Measurements from ENCODE around the gene ZNF883.
"Not testable (repeated sequence)": the region's sequence is repeated elsewhere in the genome, so short reads cannot be mapped to it uniquely, and the experiment has no call there.

The ZNF883 gene

DNA sequence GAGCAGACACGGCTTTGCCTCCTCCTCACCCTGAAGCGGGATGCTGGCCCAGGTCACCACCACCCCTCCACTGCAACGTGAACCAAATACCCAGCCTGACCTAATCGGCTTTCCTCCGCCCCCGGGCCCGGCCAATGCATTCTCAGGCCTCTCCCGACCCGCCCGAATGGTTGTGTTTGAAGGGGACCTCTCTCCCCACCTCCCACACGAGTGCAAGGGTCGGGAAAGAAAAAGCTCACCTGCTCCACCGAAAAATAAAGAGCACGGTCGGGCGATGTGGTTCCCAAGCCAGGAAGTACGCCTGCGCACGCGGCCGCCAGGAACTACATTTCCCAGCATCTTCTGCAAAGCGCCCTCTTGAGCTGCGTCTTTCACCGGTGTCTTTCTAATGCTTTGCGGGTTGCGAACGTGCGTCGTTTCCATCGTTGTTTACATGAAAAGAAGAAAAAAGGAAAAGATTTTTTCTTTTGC is at the start of gene ZNF883:
Gene ZNF883 (minus strand): TSS at position 282 of the 471 bp plus-strand sequence.
- DNase-seq (ENCODE audit: extremely low read depth in 1 of 2, low read depth in 1 of 2) = peak in 1 of 2 donors; percentile 2

DNA sequence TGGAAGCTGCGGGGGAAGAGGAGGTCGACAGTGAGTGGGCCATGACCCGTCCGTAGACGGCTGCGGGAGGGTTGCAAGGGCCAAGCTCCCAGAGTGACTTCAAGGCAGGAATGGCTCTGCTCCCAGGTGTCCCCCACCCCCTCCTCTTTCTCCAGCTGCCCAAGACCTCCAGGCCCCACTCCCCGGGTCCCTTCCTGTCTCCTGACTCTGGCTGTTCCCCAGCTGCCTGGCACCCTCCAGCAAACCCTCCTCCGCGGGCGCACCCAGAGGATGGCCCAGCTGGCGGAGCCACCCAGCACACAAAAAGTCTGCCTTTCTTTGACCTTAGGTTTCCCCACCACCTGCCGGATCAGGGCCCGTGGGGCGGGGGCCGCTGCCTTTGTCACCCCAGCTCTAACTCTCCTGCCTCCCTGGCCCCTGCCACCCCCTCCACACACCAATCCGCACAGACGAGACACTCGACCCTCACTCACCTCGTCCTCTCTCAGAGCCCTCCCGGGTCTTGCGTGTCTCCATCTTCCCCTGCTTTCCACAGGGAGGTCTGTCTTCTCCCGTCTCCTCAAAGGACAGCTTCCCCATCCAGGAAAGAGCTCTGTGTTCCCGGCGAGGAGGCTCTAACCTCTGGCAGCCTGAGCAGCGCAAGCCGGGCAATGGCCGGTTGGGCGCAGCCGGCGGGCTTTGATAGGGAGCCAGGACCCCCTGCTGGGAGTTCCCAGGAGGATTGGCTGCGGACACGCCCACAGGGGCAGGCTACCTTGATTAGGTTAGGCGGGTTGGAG is 49.3 kb upstream of the ZNF883 start:
- not testable (repeated sequence) for DNase-seq (ENCODE audit: extremely low read depth in 1 of 2, low read depth in 1 of 2)

DNA sequence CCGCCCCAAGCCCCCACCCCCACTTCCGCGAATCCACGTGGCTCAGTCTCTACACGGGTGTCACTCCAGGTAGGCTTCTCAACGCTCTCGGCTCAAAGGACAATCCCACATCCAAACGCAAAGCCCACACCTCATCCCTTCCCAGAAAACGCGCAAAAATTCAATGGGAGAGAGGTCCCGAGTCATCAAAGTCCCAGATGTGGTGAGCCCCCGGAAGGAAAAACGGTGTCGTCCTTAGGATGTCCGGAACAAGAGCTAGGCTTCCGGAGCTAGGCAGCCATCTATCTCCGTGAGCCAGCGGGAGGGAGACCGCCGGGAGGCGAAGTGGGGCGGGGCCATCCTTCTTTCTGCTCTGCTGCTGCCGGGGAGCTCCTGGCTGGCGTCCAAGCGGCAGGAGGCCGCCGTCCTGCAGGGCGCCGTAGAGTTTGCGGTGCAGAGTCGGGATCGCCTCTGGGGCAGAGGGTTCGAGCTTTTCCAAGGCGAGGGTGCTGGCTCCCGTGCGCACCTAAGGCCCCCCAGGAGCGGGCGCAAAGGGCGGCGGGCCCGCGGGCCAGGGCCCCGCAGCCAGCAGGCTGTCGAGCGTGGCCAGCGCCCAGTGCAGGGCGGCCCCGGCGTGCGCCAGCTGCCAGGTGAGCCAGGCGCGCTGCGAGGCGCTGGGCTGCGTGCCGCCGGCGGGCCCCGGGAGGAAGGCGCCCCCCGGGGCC is 47.7 kb upstream of the ZNF883 start:
- DNase-seq (ENCODE audit: extremely low read depth in 1 of 2, low read depth in 1 of 2) = not testable (repeated sequence)

DNA sequence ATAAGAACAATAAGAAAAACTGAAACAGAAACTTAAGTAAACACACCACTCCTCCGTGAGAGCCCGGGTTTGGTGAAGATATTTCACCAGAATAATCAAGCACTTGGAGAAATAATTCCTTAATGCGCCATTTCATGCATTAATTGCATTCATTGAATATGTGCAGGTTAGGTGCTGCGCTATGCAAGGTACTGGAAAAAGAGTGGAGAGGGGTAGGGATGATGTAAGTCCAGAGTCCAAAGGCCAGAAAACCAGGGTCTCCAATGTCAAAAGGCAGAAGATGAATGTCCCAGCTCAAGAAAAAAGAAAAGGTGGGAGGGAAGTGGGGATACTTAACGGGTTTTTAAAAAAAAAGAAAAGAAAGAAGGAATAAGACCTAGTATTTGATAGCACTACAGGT is 45.2 kb upstream of the ZNF883 start:
- DNase-seq (ENCODE audit: extremely low read depth in 1 of 2, low read depth in 1 of 2) = no peak

DNA sequence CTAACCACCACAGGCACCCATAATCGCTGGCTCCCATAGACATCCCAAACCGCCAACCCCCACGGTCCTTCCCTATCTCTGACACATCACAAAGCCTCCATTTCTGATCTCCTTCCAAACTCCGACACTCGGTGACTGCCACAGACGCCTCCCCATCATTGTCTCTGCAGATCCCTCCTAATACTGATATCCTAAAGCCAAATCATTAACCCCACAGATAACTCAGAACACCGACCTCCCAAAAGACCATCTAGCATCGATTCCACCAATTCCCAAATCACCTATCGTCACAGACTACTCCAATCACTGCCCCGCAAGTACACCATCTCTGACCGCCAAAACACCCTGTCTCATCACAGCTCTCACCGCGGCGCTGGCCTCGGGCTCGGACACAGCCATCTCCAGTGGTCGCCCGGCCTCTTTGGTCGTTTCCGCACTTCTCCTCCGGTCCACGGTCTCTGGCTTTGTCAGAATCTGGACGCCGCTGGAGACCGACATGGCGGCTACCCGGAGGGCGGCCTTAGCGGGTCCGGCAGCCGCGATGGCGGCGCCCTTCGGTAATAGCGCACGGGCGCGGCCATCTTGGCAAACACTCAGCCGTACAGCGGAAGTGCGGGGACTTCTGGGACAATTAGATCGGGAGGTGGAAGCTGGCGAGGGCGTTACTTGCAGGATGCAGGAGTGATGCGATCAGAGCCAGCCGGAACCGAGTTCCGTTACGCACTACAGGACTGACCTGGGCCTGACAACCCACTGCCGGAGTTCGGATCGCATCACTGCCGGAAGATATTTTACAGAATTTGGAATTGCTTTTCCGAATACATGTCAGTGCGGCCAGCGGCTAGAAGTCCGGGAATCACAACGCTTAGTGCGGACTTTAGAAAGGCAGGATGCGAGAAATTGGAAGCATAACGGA is 44.5 kb upstream of the ZNF883 start, which contains the start of gene ZFP37:
Gene ZFP37 (minus strand): TSS at position 534 of the 916 bp plus-strand sequence. CDS start 36 bp downstream, at position 498.
- peak; percentile 44 to 59 for DNase-seq (ENCODE audit: extremely low read depth in 1 of 2, low read depth in 1 of 2)

DNA sequence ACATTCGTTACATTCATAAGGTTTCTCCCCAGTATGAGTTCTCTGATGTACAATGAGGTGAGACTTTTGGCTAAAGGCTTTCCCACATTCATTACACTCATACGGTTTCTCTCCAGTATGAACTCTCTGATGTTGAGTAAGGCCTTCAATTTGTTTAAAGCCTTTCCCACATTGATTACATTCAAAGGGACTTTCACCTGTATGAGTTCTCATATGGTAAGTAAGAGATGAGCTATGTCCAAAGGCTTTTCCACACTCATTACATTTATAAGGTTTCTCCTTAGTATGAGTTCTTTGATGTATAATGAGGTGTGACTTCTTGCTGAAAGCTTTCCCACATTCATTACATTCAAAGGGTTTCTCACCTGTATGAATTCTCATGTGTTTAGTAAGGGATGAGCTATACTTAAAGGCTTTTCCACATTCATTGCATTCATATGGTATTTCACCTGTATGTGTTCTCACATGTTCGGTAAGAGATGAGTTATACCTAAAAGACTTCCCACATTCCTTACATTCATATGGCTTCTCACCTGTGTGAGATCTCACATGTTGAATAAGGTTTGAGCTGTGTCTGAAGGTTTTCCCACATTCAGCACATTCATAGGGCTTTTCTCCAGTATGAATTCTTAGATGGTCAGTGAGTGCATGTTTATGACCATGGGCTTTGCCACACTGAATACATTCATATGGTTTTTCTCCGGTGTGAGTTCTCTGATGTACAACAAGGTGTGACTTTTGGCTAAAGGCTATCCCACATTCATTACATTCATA is 31.1 kb upstream of the ZNF883 start:
- no peak for DNase-seq (ENCODE audit: extremely low read depth in 1 of 2, low read depth in 1 of 2)

DNA sequence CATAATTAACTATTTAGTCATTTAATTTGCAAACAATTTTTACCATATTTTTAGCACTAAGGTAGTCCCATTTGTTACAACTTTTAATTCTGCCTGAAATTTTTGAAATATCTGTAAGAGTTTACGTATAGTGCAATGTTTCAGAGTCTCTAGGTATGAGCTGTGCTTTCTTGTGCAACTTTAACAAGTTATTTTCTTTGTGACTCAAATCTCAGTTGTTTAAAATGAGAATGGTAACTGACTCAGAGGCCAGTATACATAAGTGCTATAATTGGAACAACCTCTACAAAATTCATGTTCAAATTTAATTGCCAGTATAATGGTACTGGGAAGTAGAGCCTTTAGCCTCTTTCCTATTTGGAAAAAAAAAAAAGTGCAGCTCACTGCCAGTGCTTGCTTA is 14.2 kb upstream of the ZNF883 start:
- no peak for DNase-seq (ENCODE audit: extremely low read depth in 1 of 2, low read depth in 1 of 2)

DNA sequence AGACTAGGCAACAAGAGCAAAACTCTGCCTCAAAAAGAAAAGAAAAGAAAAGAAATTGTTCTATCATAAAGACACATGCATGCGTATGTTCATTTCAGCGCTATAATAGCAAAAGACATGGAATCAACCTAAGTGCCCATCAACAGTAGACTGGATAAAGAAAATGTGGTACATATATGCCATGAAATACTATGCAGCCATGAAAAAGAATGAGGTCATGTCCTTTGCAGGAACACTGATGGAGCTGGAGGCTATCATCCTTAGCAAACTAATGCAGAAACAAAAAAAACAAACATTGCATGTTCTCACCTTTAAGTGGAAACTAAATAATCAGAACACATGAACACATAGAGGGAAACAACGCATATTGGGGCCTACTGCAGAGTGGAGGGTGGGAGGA is 6.3 kb upstream of the ZNF883 start:
- DNase-seq (ENCODE audit: extremely low read depth in 1 of 2, low read depth in 1 of 2) = no peak

DNA sequence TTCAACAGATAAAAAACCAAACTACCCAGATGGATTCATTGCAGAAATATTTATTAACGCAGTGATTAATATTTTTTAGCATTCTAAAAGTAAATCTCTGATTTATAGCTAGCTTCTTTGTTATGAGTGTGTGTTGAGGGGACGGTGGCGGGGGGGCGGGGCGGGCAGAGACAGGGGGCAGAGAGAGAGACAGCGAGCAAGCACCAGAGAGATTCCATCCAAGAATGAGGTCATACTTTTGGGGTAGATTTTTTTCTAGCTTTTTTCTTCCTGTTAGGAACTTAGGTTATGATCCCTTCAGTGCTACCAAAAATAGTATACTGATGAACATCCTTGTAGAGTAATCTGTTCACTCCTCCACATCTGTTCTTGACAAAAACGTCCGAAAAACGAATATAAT is 500 bp upstream of the ZNF883 start:
- DNase-seq (ENCODE audit: extremely low read depth in 1 of 2, low read depth in 1 of 2) = no peak

DNA sequence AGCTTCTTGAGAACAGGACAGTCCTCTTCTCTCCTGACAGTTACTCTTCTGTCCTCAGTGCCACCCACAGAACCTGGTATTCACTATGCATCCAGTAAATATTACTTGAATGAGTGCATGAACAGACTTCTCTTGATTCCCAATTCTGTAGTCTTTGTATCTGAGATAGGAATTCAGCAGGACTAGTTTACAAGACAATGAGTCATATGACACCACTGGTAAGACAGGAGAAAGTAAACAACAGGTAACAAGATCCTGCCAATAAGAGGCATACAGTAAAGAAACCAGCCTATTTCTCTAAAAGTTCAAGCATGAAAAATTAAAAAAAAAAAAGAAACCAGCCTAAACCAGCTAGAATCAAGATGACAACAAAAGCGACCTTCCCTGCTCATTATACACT is 6.2 kb downstream of the ZNF883 start:
- DNase-seq (ENCODE audit: extremely low read depth in 1 of 2, low read depth in 1 of 2) = no peak

DNA sequence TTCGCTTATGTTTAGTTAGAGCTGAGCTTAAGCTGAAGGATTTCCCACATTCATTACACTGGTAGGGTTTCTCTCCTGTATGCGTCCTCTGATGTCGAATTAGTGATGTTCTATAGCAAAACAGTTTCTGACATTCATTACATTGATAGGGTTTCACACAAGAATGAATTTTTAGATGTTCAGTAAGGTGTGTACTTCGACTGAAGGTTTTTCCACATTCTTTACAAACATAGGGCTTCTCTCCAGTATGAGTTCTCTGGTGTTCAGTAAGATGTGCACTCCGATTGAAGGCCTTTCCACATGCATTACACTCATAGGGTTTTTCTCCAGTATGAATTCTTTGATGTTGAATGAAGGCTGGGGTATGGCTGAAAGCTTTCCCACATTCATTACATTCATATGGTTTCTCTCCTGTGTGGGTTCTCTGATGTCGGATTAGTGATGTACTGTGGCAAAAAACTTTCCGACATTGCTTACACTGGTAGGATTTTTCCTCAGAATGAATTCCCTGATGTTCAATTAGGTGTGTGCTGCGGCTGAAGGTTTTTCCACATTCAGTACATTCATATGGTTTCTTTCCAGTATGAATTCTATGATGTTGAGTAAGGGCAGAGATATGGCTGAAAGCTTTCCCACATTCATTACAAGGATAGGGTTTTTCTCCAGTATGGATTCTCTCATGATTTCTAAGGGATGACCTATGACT is 14.6 kb downstream of the ZNF883 start:
- DNase-seq (ENCODE audit: extremely low read depth in 1 of 2, low read depth in 1 of 2) = no peak

DNA sequence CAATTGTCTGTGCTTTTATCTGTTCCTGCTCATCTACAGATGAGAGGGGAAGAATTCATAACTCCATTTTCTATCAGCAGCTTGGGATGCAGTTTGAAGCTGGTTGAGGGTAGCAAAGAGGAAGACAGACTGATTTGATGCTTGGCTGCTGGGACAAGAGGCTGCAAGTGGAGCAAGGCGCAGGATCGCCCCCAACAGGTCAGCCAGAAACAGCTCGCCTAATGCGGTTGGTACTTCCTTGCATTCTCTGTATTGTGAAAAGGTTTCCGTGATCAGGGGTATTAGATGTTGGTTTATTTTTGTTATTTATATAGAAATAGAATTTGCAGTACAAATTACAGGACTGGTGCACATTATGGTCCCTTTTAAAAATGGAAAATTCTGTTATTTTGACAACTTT is 40.6 kb downstream of the ZNF883 start:
- DNase-seq (ENCODE audit: extremely low read depth in 1 of 2, low read depth in 1 of 2) = no peak

DNA sequence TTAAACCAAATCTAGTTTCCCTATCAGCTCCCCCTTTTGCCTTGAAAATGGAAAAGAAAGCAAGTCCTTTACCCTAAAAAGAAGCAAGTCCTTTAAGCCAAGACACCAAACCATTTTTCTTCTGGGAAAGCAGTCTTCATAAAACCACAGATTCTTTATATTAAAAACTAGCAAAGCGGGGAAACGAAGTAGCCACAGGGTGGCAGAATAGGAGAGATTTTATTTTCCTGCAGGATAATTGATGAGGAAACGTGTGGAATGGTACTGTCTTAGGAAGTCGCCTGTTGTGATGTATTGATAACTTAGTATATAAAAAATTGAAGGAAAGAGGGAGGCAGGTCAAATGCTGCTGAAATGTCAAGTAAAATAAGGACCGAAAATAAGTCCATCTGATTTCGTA is 41.1 kb downstream of the ZNF883 start:
- no peak for DNase-seq (ENCODE audit: extremely low read depth in 1 of 2, low read depth in 1 of 2)

DNA sequence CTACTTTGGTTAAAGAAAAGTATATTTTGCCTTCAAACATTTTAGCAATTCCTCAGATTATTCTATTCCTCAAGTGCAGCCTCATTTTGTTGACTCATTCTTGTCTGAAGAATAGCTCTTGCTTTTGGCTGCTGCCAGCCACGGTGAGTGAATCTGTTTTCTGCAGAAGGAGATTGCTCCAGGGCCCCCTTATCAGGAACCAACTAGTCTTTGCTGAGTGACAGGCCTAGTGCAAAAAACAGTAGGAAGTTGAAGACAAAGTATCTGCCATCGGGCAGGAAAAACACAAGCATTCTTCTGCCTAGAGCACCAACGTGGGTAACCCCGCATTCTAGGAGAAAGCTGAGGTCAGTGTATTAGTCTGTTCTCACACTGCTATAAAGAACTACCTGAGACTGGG is 42.3 kb downstream of the ZNF883 start:
- no peak for DNase-seq (ENCODE audit: extremely low read depth in 1 of 2, low read depth in 1 of 2)

DNA sequence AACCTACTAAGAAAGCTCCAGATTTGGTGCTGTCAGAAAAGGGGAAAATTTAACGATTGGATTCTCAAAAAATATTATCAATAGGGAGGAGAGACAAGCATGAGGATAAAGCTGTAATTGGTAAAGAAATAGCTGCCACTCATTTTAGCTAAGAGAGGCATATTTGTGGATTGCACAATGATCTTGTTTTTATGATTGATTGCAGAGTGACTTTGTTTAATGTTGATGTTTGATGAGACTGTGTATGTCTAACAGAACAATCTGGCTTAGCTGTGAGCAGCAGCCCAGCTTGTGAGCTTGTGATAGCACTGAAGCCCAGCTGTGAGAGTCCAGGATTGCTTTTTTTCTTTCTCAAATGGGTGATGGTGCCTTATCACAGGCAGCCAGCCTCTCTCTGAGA is 56.4 kb downstream of the ZNF883 start:
- no peak for DNase-seq (ENCODE audit: extremely low read depth in 1 of 2, low read depth in 1 of 2)

DNA sequence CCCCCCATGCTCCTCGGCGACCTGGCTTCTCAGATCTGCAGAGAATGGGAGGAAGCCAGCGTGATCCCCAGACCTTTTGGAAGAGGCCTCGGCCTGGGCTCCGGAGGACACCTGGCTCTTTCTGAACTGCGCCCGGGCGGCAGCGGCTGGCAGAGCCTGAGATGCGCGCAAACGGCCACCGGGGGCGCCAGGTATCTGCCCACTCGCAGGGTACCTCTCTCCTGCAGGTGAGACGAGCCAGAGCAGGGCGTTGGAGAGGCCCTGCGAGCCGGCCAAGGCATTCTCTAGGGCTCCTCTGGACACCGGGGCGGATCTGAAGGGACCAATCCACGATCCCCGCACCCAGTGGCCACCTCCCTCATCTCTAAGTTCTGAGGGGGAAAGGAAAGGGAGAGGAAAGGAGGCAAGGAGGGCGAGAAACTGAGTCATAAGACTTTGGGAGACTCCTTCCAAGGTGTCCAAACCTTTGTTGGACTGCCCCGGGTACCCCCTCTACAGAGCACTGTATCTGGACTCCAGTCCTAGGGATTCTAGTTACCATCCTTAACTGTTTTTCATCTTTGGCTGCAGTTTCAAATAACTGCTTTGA is 66.3 kb downstream of the ZNF883 start:
- DNase-seq (ENCODE audit: extremely low read depth in 1 of 2, low read depth in 1 of 2) = no peak

DNA sequence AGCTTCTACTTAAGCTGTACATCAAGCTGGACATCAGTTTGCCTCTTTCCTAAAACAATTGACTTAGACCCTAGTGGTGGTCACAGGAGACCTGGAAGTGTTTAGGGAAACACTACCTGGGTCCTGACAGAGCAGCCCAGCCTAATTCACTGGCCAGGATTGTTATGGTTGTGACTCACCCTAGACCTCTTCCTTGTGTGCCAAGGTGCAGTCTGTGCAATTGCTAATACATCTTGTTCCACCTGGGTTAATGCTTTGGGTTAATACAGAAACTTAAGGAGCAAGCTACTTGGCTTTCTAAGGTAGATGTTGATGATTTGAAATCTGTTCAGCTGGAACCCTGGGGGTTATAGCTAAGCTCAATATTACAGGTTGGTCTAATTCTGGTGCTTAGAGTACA is 72.6 kb downstream of the ZNF883 start:
- no peak for DNase-seq (ENCODE audit: extremely low read depth in 1 of 2, low read depth in 1 of 2)

DNA sequence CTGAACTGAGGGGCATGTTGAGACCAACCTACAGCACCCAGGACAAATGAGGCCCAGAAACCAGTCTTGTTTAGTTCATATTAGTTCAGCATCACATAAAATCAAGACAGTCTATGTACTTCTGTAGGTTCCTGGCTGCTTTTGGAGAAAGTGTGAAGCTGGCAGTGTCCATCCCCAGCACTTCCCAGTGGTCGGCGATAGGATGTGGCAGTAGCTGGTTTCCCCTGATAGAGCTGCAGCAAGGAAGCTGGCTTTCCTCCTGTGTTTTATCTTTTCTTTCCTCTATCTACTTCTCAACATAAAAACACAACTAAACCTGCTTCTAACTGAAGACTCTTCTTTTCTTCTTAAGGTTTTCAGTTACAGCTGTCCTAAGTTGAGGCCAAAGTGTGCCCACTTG is 78.3 kb downstream of the ZNF883 start:
- DNase-seq (ENCODE audit: extremely low read depth in 1 of 2, low read depth in 1 of 2) = no peak

DNA sequence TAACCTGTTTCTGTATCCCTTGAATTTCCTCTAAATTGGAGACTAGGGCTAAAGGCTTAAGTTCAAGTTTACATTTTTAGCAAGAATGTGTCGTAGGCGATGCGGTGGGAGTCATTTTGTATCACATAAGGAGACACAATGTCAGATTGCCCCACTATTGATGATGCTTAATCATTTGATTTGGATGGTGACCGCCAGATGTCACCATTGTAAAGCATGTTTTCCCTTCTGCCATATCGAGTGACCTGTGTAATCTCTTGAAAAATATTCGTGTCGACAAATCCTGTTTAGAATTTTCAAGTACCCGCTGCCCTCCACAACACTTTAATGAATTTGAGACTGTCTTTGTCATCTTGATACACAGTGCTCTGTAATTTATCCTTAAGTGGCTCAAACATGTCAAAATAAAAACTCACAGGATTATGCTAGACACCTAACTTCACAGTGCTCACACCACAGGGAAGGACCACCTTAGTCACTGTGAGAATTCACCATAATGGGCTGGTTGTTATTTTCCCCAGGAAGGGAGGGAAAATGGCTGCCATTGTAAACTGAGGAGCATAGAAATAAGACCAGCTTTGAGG is 86.8 kb downstream of the ZNF883 start:
- no peak for DNase-seq (ENCODE audit: extremely low read depth in 1 of 2, low read depth in 1 of 2)
